HG02678 (cell line): ENCODE results near the gene CACNB2.
"Not testable (repeated sequence)": the region's sequence is repeated elsewhere in the genome, so short reads cannot be mapped to it uniquely, and the experiment has no call there.

Experiments
- ATAC-seq: cut with Tn5 transposase; IDR thresholded peaks from one replicate; pipeline ENCODE4 v1.9.1; 2021; ENCODE audit warnings: mild to moderate bottlenecking, moderate library complexity; ENCODE audit not compliant: unreplicated experiment

The CACNB2 gene

GRCh38 chr10:18551473-18551872, 411.2 kb downstream of the CACNB2 start:
- ATAC-seq: no peak

- ATAC-seq: no peak
Observed at GRCh38 chr10:18554479-18554878, 414.3 kb downstream of the CACNB2 start.

- ATAC-seq: no peak
Observed at GRCh38 chr10:18556522-18557147, 416.4 kb downstream of the CACNB2 start.

GRCh38 chr10:18557960-18558359, 417.7 kb downstream of the CACNB2 start:
- no peak for ATAC-seq

- ATAC-seq: no peak
Observed at GRCh38 chr10:18561861-18562551, 421.8 kb downstream of the CACNB2 start.

GRCh38 chr10:18563003-18563726, 422.9 kb downstream of the CACNB2 start:
- ATAC-seq: no peak

- ATAC-seq: no peak
Observed at GRCh38 chr10:18565006-18565405, 424.8 kb downstream of the CACNB2 start.

- no peak for ATAC-seq
Observed at GRCh38 chr10:18566177-18566576, 426.0 kb downstream of the CACNB2 start.

- no peak for ATAC-seq
Observed at GRCh38 chr10:18567343-18567856, 427.2 kb downstream of the CACNB2 start.

- ATAC-seq: not testable (repeated sequence)
Observed at GRCh38 chr10:18570386-18570785, 430.2 kb downstream of the CACNB2 start.

GRCh38 chr10:18571076-18571475, 430.9 kb downstream of the CACNB2 start:
- no peak for ATAC-seq

- ATAC-seq: no peak
Observed at GRCh38 chr10:18571780-18572179, 431.6 kb downstream of the CACNB2 start.

GRCh38 chr10:18572959-18573561, 432.8 kb downstream of the CACNB2 start:
- no peak for ATAC-seq

- ATAC-seq: no peak
Observed at GRCh38 chr10:18576586-18576985, 436.4 kb downstream of the CACNB2 start.

GRCh38 chr10:18577823-18578685, 437.8 kb downstream of the CACNB2 start:
- ATAC-seq: no peak

- peak; percentile 45 for ATAC-seq
Observed at GRCh38 chr10:18582803-18583202, 442.6 kb downstream of the CACNB2 start.

- ATAC-seq: no peak
Observed at GRCh38 chr10:18583575-18584270, 443.5 kb downstream of the CACNB2 start.

- not testable (repeated sequence) for ATAC-seq
Observed at GRCh38 chr10:18586637-18587036, 446.4 kb downstream of the CACNB2 start.

- ATAC-seq: not testable (repeated sequence)
Observed at GRCh38 chr10:18591141-18591540, 450.9 kb downstream of the CACNB2 start.
